ENCODE data around the gene FGD4.
"Not testable (repeated sequence)": the region's sequence is repeated elsewhere in the genome, so short reads cannot be mapped to it uniquely, and the experiment has no call there.

FGD4 gene

GRCh38 chr12:32516230-32516629 lies 116.9 kb downstream of the FGD4 start:
- DNase-seq (ENCODE audit: low read depth): no peak
- no peak overlapping the region for H3K4me3 ChIP-seq (ENCODE audit: control insufficient read depth, low read depth, low read length)
- TF ChIP-seq CTCF (IDR thresholded peaks at IDR 0.05; ENCODE audit: control insufficient read depth, insufficient read depth, low read depth, low read length, missing control alignments): no peak

GRCh38 chr12:32517966-32518365 lies 118.6 kb downstream of the FGD4 start:
- DNase-seq (ENCODE audit: low read depth): no peak
- H3K4me3 ChIP-seq (ENCODE audit: control insufficient read depth, low read depth, low read length): no peak overlapping the region
- no peak for TF ChIP-seq CTCF (IDR thresholded peaks at IDR 0.05; ENCODE audit: control insufficient read depth, insufficient read depth, low read depth, low read length, missing control alignments)

- TF ChIP-seq CTCF (IDR thresholded peaks at IDR 0.05; ENCODE audit: control insufficient read depth, insufficient read depth, low read depth, low read length, missing control alignments): no peak
- H3K4me3 ChIP-seq (ENCODE audit: control insufficient read depth, low read depth, low read length): no peak overlapping the region
- DNase-seq (ENCODE audit: low read depth): no peak
Measured at GRCh38 chr12:32519047-32519446, 119.7 kb downstream of the FGD4 start.

- TF ChIP-seq CTCF (IDR thresholded peaks at IDR 0.05; ENCODE audit: control insufficient read depth, insufficient read depth, low read depth, low read length, missing control alignments): no peak
- H3K4me3 ChIP-seq (ENCODE audit: control insufficient read depth, low read depth, low read length): no peak overlapping the region
- no peak for DNase-seq (ENCODE audit: low read depth)
Measured at GRCh38 chr12:32522331-32523221, 123.2 kb downstream of the FGD4 start.

- DNase-seq (ENCODE audit: low read depth); H3K4me3 ChIP-seq (ENCODE audit: control insufficient read depth, low read depth, low read length): not testable (repeated sequence)
Measured at GRCh38 chr12:32525802-32526201, 126.4 kb downstream of the FGD4 start.

- not testable (repeated sequence) for DNase-seq (ENCODE audit: low read depth); H3K4me3 ChIP-seq (ENCODE audit: control insufficient read depth, low read depth, low read length)
Measured at GRCh38 chr12:32526343-32526742, 127.0 kb downstream of the FGD4 start.

- no peak for TF ChIP-seq CTCF (IDR thresholded peaks at IDR 0.05; ENCODE audit: control insufficient read depth, insufficient read depth, low read depth, low read length, missing control alignments)
Measured at GRCh38 chr12:32532422-32532821, 133.1 kb downstream of the FGD4 start.

GRCh38 chr12:32532951-32533350 lies 133.6 kb downstream of the FGD4 start:
- no peak for DNase-seq (ENCODE audit: low read depth)
- no peak overlapping the region for H3K4me3 ChIP-seq (ENCODE audit: control insufficient read depth, low read depth, low read length)
- no peak for TF ChIP-seq CTCF (IDR thresholded peaks at IDR 0.05; ENCODE audit: control insufficient read depth, insufficient read depth, low read depth, low read length, missing control alignments)

More at GRCh38 chr12:32532422-32532821, 133.1 kb downstream of the FGD4 start:
- DNase-seq (ENCODE audit: low read depth): no peak
- no peak overlapping the region for H3K4me3 ChIP-seq (ENCODE audit: control insufficient read depth, low read depth, low read length)

- H3K4me3 ChIP-seq (ENCODE audit: control insufficient read depth, low read depth, low read length); DNase-seq (ENCODE audit: low read depth): not testable (repeated sequence)
Measured at GRCh38 chr12:32533506-32533905, 134.1 kb downstream of the FGD4 start.

All from AG09309 (cell line).